Bronchial smooth muscle cell (primary cell): ENCODE data around the gene SPDYE6. TPM values are rescaled to one million over a fixed set of nuclear protein-coding genes. Genes with fewer than 3 reads are reported as not detected.

Source experiments
- total RNA-seq: library from RNA; depleted of rRNA; stranded (reverse); fragments of >200 nt; gene quantifications from 2 replicates; pipeline ENCODE4 v1.2.1, GENCODE V29; 2014

SPDYE6 gene, protein sequence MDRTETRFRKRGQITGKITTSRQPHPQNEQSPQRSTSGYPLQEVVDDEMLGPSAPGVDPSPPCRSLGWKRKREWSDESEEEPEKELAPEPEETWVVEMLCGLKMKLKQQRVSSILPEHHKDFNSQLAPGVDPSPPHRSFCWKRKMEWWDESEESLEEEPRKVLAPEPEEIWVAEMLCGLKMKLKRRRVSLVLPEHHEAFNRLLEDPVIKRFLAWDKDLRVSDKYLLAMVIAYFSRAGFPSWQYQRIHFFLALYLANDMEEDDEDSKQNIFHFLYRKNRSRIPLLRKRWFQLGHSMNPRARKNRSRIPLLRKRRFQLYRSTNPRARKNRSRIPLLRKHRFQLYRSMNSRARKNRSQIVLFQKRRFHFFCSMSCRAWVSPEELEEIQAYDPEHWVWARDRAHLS
- total RNA-seq: not detected in 2 replicates

GRCh38 chr7:102356344-102356743 is at the start of gene SPDYE6:
Gene SPDYE6, minus strand, starts transcription at chr7:102356444. Its CDS starts 421 bp downstream, at chr7:102356023.

DNA sequence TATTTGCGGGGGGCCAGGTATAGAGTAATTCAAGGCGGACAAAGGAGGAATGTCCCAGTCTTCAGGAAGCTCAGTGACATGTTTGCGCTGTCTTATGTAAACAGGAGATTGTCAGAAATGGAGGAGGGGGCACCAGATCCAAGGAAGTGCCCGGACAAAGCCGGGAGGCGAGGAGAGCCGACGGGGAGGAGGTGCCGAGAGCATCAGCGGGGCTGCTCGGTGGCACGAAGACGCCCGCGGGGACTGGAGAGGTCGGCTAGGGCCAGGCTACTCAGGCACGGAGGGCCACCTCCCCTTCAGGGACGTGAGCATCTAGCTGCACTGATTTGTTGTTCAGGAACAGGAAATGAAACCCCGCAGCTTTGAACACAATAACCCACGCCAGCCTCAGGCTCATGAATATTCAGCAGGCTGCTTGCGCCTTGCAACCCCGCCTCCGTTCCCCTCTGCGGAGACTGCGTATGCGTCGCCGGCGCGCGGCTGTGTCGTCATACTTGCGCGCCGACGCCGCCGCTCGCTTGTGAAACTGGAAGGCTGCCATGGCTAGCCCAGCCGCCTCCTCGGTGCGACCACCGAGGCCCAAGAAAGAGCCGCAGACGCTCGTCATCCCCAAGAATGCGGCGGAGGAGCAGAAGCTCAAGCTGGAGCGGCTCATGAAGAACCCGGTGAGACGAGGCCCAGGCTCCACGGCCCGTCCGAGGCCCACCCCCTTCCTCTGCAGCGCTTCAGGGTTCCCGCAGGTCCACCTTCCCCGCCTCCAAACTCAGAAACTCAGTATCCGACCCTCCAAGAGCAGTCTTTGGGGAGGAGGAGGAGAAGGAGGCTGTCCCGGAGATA is 39.8 kb upstream of the SPDYE6 start, which contains the start of gene PRKRIP1:
Gene PRKRIP1 (plus strand): TSS at position 491 of the 837 bp plus-strand sequence. CDS start 49 bp downstream, at position 540.

Other genes with a start within 250 kb of the SPDYE6 start
- gene SH2B2, start 69.6 kb downstream of the SPDYE6 start, total RNA-seq: 0.94 and 0.95 TPM in 2 replicates
- 9.7 and 14.5 TPM in 2 replicates for gene PRKRIP1, start 39.9 kb upstream of the SPDYE6 start, total RNA-seq
- 27.8 and 27.9 TPM in 2 replicates for gene ORAI2, start 77.1 kb upstream of the SPDYE6 start, total RNA-seq
- 11.0 and 11.1 TPM in 2 replicates for gene ALKBH4, start 108.4 kb upstream of the SPDYE6 start, total RNA-seq
- 13.5 and 14.7 TPM in 2 replicates for gene LRWD1, start 108.5 kb upstream of the SPDYE6 start, total RNA-seq
- 23.2 and 29.8 TPM in 2 replicates for gene POLR2J, start 122.5 kb upstream of the SPDYE6 start, total RNA-seq
- gene RASA4B, start 161.3 kb upstream of the SPDYE6 start, total RNA-seq: 3.2 and 4.6 TPM in 2 replicates
- 0.86 and 2.5 TPM in 2 replicates for gene UPK3BL2, start 187.3 kb upstream of the SPDYE6 start, total RNA-seq
- not detected in 2 replicates for gene SPDYE2, start 194.8 kb upstream of the SPDYE6 start, total RNA-seq
- gene POLR2J3, start 216.1 kb upstream of the SPDYE6 start, total RNA-seq: 18.1 and 21.8 TPM in 2 replicates